ENCODE results near the gene P2RY14. TPM values are rescaled to one million over a fixed set of nuclear protein-coding genes. Genes with fewer than 3 reads are reported as not detected.

The P2RY14 gene
- total RNA-seq, 1 experiment from 2014 or later: 0.04 TPM

GRCh38 chr3:151283907-151284461, 5.6 kb upstream of the P2RY14 start:
- H3K36me3 ChIP-seq: no peaks in the 10 kb centered on the region
- H3K4me3 ChIP-seq: no peak overlapping the region
- DNase-seq: no peak
- no peak overlapping the region for H3K27ac ChIP-seq
- H3K9me3 ChIP-seq (replicated peaks): no peaks in the 10 kb centered on the region
- H3K27me3 ChIP-seq: no peaks in the 10 kb centered on the region
- H3K4me1 ChIP-seq: no peaks in the 10 kb centered on the region

- Histone ChIP-seq H3K4me1 (no peaks in the 10 kb centered on the region), H3K9me3 (replicated peaks) (no peaks in the 10 kb centered on the region), H3K4me3 (no peak overlapping the region), H3K36me3 (no peaks in the 10 kb centered on the region), H3K27me3 (no peaks in the 10 kb centered on the region), H3K27ac (no peak overlapping the region)
- no peak for DNase-seq
Observed at GRCh38 chr3:151283387-151283786, 5.0 kb upstream of the P2RY14 start.

GRCh38 chr3:151282921-151283320, 4.6 kb upstream of the P2RY14 start:
- Histone ChIP-seq H3K4me3 (no peak overlapping the region), H3K36me3 (no peaks in the 10 kb centered on the region), H3K27me3 (no peaks in the 10 kb centered on the region), H3K4me1 (no peaks in the 10 kb centered on the region), H3K9me3 (replicated peaks) (no peaks in the 10 kb centered on the region), H3K27ac (no peak overlapping the region)
- DNase-seq: peak in 1 of 2 experiments; percentile 59

GRCh38 chr3:151281671-151282324, 3.5 kb upstream of the P2RY14 start:
- Histone ChIP-seq H3K9me3 (replicated peaks) (no peaks in the 10 kb centered on the region), H3K27ac (no peak overlapping the region), H3K27me3 (no peaks in the 10 kb centered on the region), H3K4me1 (no peaks in the 10 kb centered on the region), H3K36me3 (no peaks in the 10 kb centered on the region), H3K4me3 (no peak overlapping the region)
- no peak for DNase-seq

- no peaks in the 10 kb centered on the region for H3K27me3 ChIP-seq
- no peak for DNase-seq
Observed at GRCh38 chr3:151276687-151277042, 1.7 kb downstream of the P2RY14 start.

GRCh38 chr3:151276038-151276686, 2.2 kb downstream of the P2RY14 start:
- H3K36me3 ChIP-seq: no peaks in the 10 kb centered on the region
- no peaks in the 10 kb centered on the region for H3K27me3 ChIP-seq
- no peak overlapping the region for H3K4me3 ChIP-seq
- no peaks in the 10 kb centered on the region for H3K4me1 ChIP-seq
- H3K9me3 ChIP-seq (replicated peaks): no peaks in the 10 kb centered on the region
- H3K27ac ChIP-seq: no peak overlapping the region
- DNase-seq: no peak

More at GRCh38 chr3:151276687-151277042, 1.7 kb downstream of the P2RY14 start:
- no peak overlapping the region for H3K27ac ChIP-seq
- no peak overlapping the region for H3K4me3 ChIP-seq
- no peaks in the 10 kb centered on the region for H3K4me1 ChIP-seq
- H3K36me3 ChIP-seq: no peaks in the 10 kb centered on the region
- no peaks in the 10 kb centered on the region for H3K9me3 ChIP-seq (replicated peaks)

- Histone ChIP-seq H3K9me3 (replicated peaks) (no peaks in the 10 kb centered on the region), H3K4me1 (no peaks in the 10 kb centered on the region), H3K4me3 (no peak overlapping the region), H3K36me3 (no peaks in the 10 kb centered on the region), H3K27ac (no peak overlapping the region), H3K27me3 (no peaks in the 10 kb centered on the region)
- DNase-seq: no peak
Observed at GRCh38 chr3:151275091-151275490, 3.3 kb downstream of the P2RY14 start.

- H3K36me3 ChIP-seq: no peaks in the 10 kb centered on the region
- DNase-seq: no peak
- no peak overlapping the region for H3K27ac ChIP-seq
- no peaks in the 10 kb centered on the region for H3K27me3 ChIP-seq
- no peak overlapping the region for H3K4me3 ChIP-seq
- H3K9me3 ChIP-seq (replicated peaks): no peaks in the 10 kb centered on the region
- no peaks in the 10 kb centered on the region for H3K4me1 ChIP-seq
Observed at GRCh38 chr3:151269631-151270030, 8.7 kb downstream of the P2RY14 start.

- no peak overlapping the region for H3K27ac ChIP-seq
- no peaks in the 10 kb centered on the region for H3K4me1 ChIP-seq
- no peak for DNase-seq
- no peaks in the 10 kb centered on the region for H3K9me3 ChIP-seq (replicated peaks)
- H3K36me3 ChIP-seq: no peaks in the 10 kb centered on the region
- no peaks in the 10 kb centered on the region for H3K27me3 ChIP-seq
- H3K4me3 ChIP-seq: no peak overlapping the region
Observed at GRCh38 chr3:151268267-151269235, 9.8 kb downstream of the P2RY14 start.

- Histone ChIP-seq H3K9me3 (replicated peaks) (no peaks in the 10 kb centered on the region), H3K4me1 (no peaks in the 10 kb centered on the region), H3K36me3 (no peaks in the 10 kb centered on the region), H3K27me3 (no peaks in the 10 kb centered on the region), H3K27ac (no peak overlapping the region), H3K4me3 (no peak overlapping the region)
- no peak for DNase-seq
Observed at GRCh38 chr3:151267066-151267465, 11.3 kb downstream of the P2RY14 start.

- H3K36me3 ChIP-seq: no peaks in the 10 kb centered on the region
- no peak overlapping the region for H3K27ac ChIP-seq
- H3K4me1 ChIP-seq: no peaks in the 10 kb centered on the region
- no peak for DNase-seq
- no peak overlapping the region for H3K4me3 ChIP-seq
- H3K27me3 ChIP-seq: no peaks in the 10 kb centered on the region
- H3K9me3 ChIP-seq (replicated peaks): no peaks in the 10 kb centered on the region
Observed at GRCh38 chr3:151265866-151266265, 12.5 kb downstream of the P2RY14 start.

- H3K9me3 ChIP-seq (replicated peaks): no peaks in the 10 kb centered on the region
- H3K4me1 ChIP-seq: no peaks in the 10 kb centered on the region
- H3K4me3 ChIP-seq: no peak overlapping the region
- H3K27me3 ChIP-seq: no peaks in the 10 kb centered on the region
- no peak overlapping the region for H3K27ac ChIP-seq
- no peaks in the 10 kb centered on the region for H3K36me3 ChIP-seq
- DNase-seq: no peak
Observed at GRCh38 chr3:151265166-151265565, 13.2 kb downstream of the P2RY14 start.

GRCh38 chr3:151264605-151265004, 13.7 kb downstream of the P2RY14 start:
- DNase-seq: peak; percentile 3
- Histone ChIP-seq H3K36me3 (no peaks in the 10 kb centered on the region), H3K4me3 (no peak overlapping the region), H3K27ac (no peak overlapping the region), H3K27me3 (no peaks in the 10 kb centered on the region), H3K4me1 (no peaks in the 10 kb centered on the region), H3K9me3 (replicated peaks) (no peaks in the 10 kb centered on the region)

- Histone ChIP-seq H3K36me3 (no peaks in the 10 kb centered on the region), H3K27ac (no peak overlapping the region), H3K9me3 (replicated peaks) (no peaks in the 10 kb centered on the region), H3K27me3 (no peaks in the 10 kb centered on the region), H3K4me1 (no peaks in the 10 kb centered on the region), H3K4me3 (no peak overlapping the region)
- DNase-seq: no peak
Observed at GRCh38 chr3:151262871-151263525, 15.3 kb downstream of the P2RY14 start.
